HG03175 (cell line): ENCODE results near the gene SLC16A9.
"Not testable (repeated sequence)": the region's sequence is repeated elsewhere in the genome, so short reads cannot be mapped to it uniquely, and the experiment has no call there.

ENCODE experiments used
- ATAC-seq: cut with Tn5 transposase; IDR thresholded peaks from one replicate; pipeline ENCODE4 v1.9.1; 2021; ENCODE audit warnings: mild to moderate bottlenecking, moderate library complexity; ENCODE audit not compliant: unreplicated experiment

SLC16A9 gene

DNA sequence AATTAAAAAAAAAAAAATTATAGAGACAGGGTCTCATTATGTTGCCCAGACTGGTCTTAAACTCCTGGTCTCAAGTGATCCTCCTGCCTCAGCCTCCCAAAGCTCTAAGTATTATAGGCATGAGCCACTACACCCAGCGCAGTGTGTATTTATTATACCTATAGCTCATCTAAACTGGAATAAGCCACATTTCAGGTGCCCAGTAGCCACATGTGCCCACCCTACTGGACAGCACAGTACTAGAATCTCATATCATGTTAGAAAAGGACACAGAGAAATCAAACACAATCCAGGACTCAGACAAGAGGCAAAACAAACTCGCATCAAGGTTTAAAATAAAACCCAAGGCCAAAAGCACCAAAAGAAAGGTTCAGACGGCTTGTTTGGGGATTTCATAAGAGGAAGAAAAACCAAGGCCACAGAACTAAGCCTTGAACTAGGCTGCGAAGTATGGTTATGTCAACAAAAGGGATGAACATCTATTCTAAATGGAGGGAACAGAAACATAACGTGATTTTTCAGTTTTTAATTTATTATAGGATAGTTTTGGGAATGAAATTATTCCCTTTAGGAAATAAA lies 32.3 kb downstream of the SLC16A9 start:
- ATAC-seq: no peak

DNA sequence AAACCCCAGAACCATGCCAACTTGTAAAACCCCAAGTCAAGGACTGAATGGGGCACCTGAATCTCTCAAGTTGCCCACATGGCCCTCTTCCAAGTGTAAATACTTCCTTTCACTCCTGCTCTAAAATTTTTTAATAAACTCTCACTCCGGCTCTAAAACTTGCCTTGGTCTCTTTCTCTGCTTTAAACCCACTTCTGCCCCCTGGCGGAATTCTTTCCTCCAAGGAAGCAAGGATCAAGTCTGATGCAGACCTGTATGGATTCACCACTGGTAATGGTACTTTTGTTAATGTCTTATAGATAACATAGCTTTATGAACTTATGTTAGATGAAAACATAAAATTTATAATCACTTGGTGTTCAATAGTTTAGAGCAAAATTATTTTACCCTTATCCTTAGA lies 33.8 kb downstream of the SLC16A9 start:
- no peak for ATAC-seq

DNA sequence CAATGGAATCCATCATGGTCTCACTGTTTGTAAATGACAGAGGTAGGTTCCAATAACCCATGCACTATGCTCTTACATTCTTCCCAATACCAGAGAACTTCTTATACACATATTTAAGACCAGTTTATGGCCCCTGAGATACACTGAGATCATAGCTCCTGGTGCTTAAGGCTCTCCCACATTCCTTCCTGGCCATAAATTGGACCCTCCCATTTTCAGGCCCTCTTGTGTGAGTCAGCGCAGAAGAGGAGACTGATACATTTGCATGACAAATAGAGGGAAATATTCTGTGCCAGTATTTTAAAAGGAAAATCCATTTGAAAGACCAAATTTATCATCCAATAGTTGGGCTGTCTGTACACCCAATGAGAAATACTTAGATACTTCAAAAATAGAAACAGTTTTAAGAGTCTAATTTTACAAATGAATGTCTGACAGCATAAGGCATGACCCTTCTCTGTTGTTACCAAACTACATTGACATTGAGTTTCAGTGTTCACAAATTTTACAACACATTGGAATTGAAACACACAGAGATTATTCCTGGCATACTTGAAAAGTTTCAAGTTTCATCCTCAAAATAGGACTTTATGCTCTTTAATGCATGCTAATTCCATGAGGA lies 35.3 kb downstream of the SLC16A9 start:
- no peak for ATAC-seq

DNA sequence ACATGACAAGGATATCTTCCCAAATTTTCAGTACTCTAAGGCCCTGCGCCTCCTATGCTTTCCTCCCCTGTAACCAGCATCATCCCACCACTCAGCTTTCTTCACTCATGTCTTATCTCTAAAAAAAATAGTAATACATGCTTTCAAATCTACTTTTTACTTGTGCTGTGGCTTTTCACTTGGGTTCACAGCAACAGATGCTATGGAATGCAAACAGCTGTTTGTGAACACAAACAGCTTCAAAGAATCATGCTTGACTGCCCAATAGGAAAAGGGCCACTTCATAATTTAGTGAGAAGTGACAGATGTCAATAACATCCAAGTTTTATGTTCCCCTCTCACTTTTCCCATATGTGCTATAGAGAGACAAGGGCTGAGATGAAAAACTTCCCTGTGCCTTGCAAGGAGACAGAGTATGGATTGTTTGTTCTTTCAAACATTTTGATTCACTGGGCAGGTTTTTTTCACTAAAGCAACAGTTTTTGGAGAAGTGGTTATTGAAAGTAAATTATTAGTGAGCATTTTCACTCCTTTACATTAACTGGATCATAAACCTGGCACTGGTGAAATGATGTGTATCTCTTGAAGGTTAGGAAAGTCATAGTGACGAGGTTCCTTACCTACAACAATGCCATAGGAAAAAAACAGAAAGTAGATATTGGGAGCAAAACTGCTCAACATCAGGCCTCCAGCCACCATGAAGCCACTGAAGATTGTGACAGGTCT lies 37.3 kb downstream of the SLC16A9 start:
- ATAC-seq: peak; percentile 58

DNA sequence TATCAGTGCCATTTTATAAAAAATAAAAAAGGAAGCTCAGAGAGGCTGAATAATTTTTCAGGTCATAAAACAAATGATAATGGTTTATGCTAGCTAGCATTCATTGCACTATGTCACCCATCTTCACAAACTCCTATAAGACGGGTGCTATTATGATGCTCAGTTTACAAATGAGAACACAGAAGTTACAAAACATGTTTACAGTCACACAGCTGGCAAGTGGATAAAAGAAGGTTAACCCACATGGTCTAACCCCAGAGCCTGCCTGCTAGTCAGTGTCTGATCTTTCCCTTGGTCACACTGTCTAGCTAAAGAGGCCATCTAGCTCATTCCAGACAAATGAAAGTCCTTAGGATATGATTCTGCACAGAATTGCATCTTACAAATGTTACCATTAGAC lies 39.4 kb downstream of the SLC16A9 start:
- no peak for ATAC-seq

DNA sequence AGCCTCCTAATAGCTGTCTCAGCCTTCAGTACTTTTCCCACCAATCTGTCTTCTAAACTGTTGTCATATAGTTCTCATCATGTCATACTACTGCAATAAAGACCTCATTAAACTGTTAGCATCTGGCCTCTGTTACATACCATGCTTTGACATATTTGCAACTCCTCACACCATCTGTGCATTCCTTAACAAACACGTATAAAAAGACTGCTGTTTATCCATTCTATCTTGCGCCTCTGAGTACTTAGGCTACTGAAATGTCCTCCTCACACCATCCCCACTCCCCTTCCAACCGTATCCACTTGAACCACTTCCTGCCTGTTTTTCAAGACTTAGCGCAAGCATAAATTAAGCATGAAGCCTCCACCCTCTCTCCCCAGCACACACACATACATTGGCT lies 41.6 kb downstream of the SLC16A9 start:
- ATAC-seq: no peak

DNA sequence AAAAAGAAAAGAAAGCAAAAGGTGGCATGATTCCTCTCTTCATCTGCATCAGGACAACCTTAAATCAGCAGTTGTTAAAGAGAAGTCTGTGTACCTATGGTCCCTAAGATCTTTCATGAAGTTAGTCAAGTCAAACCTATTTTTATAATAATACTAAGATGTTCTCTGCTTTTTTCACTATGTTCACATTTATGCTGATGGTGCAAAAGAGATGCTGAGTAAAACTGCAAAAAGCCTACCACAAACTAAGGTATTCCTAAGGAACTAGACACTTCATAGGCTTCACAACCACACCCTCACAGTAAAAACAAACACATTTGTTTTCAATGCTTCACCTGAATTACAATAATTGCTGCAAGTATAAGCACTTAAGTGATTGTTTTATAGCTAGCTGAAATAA lies 43.3 kb downstream of the SLC16A9 start:
- no peak for ATAC-seq

DNA sequence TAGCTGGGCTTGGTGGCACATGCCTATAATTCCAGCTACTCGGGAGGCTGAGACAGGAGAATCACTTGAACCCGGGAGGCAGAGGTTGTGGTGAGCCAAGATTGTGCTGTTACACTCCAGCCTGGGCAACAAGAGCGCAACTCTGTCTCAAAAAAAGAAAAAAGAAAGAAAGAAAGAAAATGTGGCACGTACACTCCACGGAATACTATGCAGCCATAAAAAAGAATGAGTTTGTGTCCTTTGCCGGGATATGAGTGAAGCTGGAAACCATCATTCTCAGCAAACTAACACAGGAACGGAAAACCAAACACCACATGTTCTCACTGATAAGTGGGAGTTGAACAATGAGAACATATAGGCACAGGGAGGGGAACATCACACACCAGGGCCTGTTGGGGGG lies 46.4 kb downstream of the SLC16A9 start:
- not testable (repeated sequence) for ATAC-seq

DNA sequence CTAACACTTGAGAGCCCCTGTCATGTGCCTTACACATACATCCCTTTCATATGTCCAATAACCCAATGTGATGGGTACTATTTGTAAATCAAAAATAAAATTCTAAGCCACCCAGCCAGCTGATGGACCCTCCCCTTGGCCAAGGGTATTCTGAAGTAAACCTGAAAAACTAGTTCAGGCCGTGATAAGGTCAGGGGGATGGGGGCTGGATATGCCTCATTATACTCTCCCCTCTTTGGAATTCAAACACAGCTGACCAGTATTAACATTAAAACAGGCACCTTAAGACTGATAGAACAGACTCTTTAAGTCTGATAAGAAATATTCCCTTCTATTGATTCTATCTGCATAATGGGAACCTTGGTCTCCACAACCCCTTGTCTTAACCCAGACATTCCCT lies 51.9 kb downstream of the SLC16A9 start:
- ATAC-seq: no peak

DNA sequence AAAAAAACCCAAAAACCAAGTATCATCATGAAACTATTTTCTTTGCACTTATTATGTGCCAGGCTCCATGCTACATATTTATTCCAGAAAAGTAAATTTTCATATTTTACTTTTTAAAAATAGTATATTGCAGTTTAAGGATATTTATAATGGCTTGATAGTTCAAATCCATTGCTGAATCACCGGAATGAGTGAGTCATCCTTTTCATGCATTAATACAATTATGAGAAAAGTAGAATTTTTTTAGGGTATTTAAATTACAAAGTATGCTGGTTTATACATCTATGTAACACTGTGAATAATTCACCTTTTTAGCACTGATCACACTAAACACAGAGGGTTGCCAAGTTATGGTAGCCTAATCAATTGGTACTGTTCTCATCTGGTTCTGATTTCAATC lies 54.3 kb downstream of the SLC16A9 start:
- no peak for ATAC-seq

DNA sequence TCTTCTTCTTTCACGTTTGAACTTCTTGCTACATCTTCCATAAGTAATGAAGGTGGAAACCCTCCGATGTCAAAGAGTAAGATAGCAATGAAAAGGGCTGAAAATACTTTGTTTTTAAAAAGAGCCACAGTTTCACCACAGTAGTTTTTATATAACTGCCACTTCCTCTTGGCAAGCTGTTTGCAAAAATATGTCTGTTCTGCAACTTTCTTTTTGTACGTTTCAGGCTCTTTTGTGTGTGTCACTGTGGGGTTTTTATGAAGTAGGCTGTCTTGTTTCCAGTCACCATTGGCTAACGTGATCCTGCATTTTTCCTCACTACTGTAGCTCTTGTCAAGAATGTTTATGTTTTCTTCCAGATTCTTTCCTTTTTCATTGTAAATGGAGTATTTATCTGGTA lies 55.6 kb downstream of the SLC16A9 start:
- ATAC-seq: peak; percentile 56

DNA sequence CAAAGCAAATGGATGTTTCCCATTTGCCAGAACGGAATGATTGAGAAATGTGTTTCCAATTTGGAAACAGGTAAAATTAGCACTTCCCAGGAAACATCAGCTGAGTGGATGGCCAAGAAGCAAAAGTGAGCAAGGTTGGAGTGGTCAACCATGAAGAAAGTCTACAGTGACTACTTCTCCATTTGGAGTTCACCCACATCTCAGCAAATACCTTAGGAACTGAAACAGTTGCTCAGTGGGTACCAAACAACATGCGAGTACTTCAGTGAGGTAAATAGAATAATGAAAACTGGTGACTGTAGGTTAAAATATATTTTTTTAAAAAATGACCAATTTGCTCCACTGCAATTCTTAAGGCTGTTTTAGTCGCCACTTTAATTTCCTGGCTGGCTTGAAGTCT lies 57.7 kb downstream of the SLC16A9 start:
- no peak for ATAC-seq

DNA sequence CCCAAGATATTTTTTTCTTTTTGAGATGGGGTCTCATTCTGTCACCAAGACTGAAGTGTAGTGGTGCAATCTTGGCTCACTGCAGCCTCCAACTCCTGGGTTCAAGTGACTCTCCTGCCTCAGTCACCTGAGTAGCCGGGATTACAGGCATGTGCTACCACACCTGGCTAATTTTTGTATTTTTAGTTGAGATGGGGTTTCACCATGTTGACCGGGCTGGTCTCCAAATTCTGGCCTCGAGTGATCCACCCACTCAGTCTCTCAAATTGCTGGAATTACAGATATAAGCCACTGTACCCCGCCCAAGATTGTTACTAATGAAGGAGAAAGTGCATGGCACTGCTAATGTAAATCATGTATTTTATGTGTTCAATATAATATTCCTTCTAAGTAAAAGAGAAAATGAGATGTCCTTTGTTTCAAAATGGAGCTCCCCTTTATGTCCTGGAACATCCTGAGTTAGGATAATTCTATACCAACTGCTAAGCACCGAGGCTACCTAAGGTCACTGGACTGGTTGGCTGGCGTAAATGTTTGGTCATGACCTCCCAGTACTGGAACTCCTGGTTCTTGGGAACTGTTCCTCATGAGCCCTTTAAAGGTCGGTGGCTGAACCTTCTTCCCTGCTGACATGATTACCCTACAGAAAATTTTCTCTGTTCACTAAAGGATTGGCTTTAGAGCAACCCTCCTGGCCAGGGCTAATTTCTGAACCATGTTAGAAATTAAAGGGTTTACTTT lies 59.9 kb downstream of the SLC16A9 start:
- no peak for ATAC-seq

DNA sequence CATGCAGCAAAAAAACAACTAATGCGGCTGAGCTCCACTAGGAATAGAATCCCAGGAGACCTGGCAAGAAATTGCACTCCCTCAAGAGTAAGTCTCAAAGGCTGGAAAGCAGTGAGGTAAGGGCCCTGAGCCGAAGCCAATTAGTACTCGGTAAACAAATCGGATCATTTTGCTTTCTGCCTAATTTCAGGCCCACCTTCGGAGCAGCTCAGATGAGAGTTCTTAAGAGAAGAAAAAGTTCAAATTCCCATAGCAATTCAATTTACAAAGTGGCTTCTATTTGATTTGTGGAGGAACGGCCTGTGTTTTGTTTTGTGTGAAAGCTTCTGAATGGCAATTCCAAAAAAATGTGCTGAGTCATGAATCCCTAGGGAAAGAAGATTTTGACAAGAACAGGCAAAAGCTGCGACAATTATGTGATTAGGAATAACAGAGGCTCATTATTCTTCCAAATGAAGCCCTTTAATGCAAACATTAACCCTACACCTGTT lies 60.9 kb downstream of the SLC16A9 start:
- no peak for ATAC-seq

DNA sequence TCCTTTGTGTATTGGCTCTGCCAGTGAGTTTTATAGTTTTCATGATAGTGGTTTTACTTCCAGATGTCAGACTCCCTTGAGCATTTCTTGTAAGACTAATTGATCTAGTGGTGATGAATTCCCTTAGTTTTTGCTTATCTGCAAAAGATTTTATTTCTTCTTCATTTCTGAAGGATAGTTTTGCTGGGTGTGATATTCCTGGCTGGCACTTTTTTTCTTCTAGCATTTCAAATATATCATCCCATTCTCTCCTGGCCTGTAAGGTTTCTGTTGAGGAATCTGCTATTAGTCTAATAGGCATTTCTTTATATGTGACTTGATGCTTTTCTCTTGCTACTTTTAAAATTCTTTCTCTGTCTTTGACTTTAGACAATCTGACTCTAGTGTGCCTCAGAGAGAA lies 64.8 kb downstream of the SLC16A9 start:
- ATAC-seq: no peak

DNA sequence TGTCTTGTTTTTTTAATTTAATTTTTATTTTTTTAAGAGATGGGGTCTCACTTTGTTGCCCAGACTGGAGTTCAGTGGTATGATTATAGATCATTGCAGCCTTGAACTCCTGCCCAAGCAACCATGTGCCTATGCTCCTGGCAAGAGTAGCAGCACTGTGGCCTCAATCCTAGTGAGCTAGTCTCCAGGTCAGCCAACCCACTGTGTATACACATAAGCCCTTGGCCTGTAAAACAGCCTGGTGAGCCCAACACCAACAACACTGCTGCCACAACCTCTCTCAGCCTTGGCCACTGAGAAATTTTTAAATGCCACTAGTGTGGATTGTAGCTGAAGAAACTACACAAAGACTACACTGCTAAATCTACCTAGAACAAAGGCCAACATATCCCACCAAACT lies 68.0 kb downstream of the SLC16A9 start:
- not testable (repeated sequence) for ATAC-seq

DNA sequence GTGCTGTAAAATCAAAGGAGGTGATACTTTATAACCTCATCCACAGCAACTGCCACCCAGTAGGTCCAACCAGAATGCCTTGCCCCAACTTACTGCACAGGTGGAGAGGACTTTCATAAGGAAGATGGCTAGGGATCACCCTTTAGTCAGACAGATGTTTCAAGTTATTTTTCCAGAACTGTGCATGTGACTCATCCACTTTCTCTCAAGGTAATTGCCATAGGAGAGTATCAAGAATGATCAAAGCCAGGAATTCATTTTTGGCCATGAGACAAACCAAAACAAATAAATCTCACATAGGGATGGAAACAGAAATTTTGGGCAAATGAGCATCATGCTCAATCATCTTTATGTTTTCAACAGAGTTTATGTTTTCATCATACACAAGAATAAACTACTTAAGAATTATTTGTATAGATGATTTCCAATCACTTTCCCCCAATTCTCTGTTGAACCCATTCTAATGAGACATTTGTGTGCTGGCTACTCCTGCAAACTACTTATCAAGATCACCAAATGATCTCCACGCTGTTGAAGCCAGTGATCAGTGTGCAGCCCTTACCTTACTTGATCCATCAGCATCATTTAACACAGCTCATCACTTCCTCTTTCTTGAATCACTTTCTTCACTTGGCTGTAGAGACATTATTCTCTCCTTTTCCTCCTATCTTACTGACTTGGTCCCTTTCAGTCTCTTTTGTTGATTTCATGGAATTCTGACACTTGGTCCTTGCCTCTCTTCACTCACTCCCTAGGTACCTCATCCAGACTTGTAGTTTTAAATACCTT lies 74.0 kb downstream of the SLC16A9 start:
- ATAC-seq: no peak

DNA sequence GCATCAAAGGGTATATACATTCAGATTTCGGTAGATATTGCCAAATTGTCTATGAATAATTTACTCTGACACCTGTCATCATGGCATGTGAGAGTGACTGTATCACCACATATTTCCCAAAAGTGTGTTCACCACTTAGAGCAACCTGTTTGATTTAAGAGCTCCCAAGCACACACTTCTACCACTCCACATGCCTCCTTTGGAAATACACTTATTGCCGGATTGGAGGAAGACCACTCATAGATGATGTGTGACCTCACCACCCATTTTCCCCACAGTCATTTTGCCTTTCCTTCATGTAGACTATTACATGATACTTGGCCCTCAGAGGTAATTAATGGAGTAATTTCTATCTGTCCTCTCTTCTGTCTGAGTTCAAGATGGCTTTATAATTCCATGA lies 75.5 kb downstream of the SLC16A9 start:
- no peak for ATAC-seq

DNA sequence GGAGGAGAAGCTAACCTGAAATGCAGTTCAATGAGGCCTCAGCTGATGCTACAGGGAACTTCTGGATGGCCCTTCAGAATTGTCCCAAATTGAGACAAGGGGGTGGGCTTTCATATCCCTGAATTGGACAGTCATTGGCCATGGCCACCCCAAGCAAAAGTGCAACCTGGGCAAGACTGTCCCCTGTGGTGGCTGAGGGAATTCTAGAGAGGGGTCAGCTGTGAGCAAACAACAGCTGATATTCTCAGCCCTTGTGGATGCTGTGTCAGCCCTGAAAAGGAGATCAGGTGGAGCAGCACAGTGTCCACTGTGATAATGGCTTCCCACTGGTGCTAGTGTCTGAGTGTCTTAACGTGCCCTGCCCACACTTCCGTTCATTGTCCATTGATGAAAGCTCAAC lies 76.6 kb downstream of the SLC16A9 start:
- ATAC-seq: no peak

DNA sequence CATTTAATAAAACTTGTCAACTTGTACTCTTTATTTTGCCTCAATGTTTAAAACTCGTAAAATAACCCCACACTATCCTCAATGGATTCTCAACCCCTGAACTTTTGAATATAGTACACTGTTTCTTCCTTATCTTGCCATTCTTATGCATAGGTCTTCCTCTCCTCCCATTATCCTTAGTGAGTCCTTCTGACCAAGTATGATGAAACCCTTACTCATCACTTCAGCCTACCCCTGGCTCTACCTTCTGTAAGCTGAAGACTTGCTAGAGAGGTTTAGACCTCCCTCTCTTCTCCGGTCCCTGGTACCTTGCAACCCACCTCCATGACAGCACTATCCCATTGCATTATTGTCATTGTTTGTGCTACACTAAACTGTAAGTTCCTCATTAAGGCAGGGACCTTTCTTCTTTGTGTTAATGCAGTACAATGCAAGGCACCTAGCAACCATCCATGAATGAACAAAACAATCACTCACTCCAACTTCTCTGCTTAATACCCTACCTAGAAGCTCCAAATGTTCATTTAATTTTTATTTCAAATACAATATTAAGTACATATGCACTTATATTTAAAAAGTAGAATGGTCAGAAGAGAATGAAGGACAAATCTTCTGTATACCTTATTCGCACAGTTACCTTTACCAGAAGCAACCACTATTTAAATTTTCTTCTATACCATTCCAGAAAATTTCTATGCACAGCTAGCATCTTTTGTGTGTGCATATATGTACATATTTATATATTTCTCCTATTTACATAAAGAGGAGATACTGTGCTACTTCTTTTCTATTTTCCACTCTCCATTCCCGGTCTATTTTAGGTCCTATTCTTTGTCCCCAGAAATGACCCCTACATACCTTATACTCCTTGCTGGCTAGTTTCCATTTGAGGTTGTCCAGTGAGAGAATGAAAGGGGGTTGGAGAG lies 77.5 kb downstream of the SLC16A9 start:
- ATAC-seq: no peak
